G401.6 (cell line): ENCODE data around the gene HPDL.
"Not testable (repeated sequence)": the region's sequence is repeated elsewhere in the genome, so short reads cannot be mapped to it uniquely, and the experiment has no call there.

ENCODE experiments used
- FAIRE-seq: peaks from 2 replicates; lab custom pipeline; 2012; peaks lifted over from hg19 to GRCh38; lab: Jason Lieb, UNC

Gene HPDL

GRCh38 chr1:45326627-45327623, at the start of gene HPDL:
TSS of gene HPDL (plus strand) at chr1:45326895. CDS start at chr1:45327149, 254 bp downstream.
- no peak for FAIRE-seq

GRCh38 chr1:45282351-45282750, 44.3 kb upstream of the HPDL start:
- no peak for FAIRE-seq

GRCh38 chr1:45284858-45285257, 41.8 kb upstream of the HPDL start:
- not testable (repeated sequence) for FAIRE-seq

GRCh38 chr1:45286521-45286920, 40.2 kb upstream of the HPDL start:
- FAIRE-seq = not testable (repeated sequence)

- FAIRE-seq = not testable (repeated sequence)
Observed at GRCh38 chr1:45291002-45291401, 35.7 kb upstream of the HPDL start.

- FAIRE-seq = no peak
Observed at GRCh38 chr1:45291716-45292115, 35.0 kb upstream of the HPDL start.

GRCh38 chr1:45297666-45298356, 28.9 kb upstream of the HPDL start:
- FAIRE-seq = no peak

- FAIRE-seq = no peak
Observed at GRCh38 chr1:45299296-45299695, 27.4 kb upstream of the HPDL start.

GRCh38 chr1:45299981-45300668, 26.6 kb upstream of the HPDL start:
- FAIRE-seq = peak; percentile 90

GRCh38 chr1:45300669-45300997, 26.1 kb upstream of the HPDL start:
- no peak for FAIRE-seq

GRCh38 chr1:45302505-45303150, 24.1 kb upstream of the HPDL start:
- FAIRE-seq = no peak

GRCh38 chr1:45303520-45304310, 23.0 kb upstream of the HPDL start:
- peak; percentile 91 for FAIRE-seq

GRCh38 chr1:45304311-45305081, 22.2 kb upstream of the HPDL start:
- FAIRE-seq = no peak

- FAIRE-seq = no peak
Observed at GRCh38 chr1:45305231-45305630, 21.5 kb upstream of the HPDL start.

- no peak for FAIRE-seq
Observed at GRCh38 chr1:45306319-45306718, 20.4 kb upstream of the HPDL start.

- no peak for FAIRE-seq
Observed at GRCh38 chr1:45306905-45307304, 19.8 kb upstream of the HPDL start.

- FAIRE-seq = peak; percentile 49
Observed at GRCh38 chr1:45314266-45314665, 12.4 kb upstream of the HPDL start.

- no peak for FAIRE-seq
Observed at GRCh38 chr1:45317166-45317565, 9.5 kb upstream of the HPDL start.

- FAIRE-seq = no peak
Observed at GRCh38 chr1:45319761-45320160, 6.9 kb upstream of the HPDL start.

- FAIRE-seq = no peak
Observed at GRCh38 chr1:45321444-45321843, 5.3 kb upstream of the HPDL start.
